ENCODE measurements around the gene TANC2.
A peak's percentile ranks its signal among the peaks of the same experiment; 100 is the strongest.

TANC2 gene

GRCh38 chr17:62965686-62966425 is at the start of gene TANC2:
TSS of gene TANC2 (plus strand) at chr17:62966235. CDS start at chr17:63009560, 43,325 bp downstream.
- peak; percentile 35 to 45 (median 36) for DNase-seq (ENCODE audit: low read depth in 2 of 3, low spot score in 2 of 3)

DNA sequence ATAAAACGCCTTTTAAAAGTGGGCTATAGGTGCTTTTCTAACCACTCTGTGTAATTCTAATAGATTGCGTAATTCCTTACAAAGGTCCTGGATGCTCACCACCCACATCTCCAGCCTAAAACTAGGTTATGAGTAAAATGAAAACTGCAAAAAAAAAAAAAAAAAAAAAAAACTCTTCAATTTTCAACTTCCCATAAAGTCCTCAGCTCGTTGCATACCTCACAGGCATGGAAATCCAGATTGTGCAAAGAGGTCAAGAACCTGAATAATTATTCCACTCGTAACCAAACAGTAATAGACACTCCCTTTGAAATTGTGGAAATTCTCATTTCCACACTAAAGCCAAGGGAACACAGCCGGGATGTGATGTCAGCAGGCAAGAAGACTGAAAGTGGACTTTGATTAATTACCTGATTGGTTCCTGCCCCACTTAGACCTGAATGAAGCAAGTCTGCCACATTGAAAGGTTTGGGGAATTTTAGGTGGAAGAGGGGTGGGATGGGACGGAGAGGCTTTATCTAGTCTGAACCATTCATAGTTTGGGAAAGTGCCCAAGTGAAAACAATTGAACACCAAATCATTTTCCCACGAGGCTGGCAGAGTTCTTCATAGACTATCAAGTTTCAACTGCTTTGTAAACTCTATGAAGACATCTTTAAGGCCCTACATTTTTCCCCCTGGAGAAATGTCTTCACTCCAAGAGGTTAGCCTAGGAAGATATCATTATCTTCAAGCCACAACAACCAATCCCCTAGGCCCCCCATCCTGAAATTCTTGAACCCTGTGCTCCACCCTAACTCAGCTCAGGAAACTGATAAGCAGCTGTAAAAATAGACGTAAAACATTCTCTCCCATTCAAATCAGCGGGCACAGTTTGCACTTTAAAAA is 49.1 kb upstream of the TANC2 start:
- DNase-seq (ENCODE audit: low read depth in 2 of 3, low spot score in 2 of 3) = no peak

GRCh38 chr17:62919388-62919787 is 46.6 kb upstream of the TANC2 start:
- DNase-seq (ENCODE audit: low read depth in 2 of 3, low spot score in 2 of 3) = no peak

DNA sequence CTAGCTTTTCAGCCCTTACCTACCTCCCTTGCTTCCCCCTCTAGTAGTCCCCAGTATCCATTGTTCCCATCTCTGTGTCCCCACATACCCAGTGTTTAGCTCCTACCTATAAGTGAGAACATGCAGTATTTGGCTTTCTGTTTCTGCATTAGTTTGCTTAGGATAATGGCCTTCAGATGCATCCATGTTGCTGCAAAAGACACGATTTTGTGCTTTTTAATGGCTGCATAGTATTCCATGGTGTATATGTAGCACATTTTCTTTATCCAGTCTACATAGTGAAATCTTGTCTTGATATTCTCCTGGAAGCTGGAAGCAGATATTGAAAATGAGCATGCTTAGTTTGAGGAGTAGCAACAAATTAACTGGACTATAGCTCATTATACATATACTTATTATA is 45.7 kb upstream of the TANC2 start:
- DNase-seq (ENCODE audit: low read depth in 2 of 3, low spot score in 2 of 3) = no peak

DNA sequence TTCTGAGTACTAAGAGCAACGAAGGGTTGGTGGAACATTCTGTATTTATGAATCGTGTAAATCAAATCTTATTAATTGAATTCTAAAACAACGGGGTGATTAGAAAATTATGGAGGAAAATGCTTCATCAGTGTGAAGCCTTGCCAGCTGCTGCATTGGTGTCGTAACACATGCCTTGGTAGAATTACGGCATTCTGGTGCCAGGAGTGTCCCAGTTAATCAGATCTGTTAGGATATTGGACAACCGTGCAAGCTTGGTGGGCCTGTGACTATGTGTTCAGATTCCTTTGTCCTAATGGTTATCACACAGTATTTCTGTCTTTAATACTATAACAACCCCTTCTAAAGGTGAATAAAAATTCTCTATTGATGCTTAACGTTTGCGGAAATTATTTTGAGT is 44.2 kb upstream of the TANC2 start:
- no peak for DNase-seq (ENCODE audit: low read depth in 2 of 3, low spot score in 2 of 3)

DNA sequence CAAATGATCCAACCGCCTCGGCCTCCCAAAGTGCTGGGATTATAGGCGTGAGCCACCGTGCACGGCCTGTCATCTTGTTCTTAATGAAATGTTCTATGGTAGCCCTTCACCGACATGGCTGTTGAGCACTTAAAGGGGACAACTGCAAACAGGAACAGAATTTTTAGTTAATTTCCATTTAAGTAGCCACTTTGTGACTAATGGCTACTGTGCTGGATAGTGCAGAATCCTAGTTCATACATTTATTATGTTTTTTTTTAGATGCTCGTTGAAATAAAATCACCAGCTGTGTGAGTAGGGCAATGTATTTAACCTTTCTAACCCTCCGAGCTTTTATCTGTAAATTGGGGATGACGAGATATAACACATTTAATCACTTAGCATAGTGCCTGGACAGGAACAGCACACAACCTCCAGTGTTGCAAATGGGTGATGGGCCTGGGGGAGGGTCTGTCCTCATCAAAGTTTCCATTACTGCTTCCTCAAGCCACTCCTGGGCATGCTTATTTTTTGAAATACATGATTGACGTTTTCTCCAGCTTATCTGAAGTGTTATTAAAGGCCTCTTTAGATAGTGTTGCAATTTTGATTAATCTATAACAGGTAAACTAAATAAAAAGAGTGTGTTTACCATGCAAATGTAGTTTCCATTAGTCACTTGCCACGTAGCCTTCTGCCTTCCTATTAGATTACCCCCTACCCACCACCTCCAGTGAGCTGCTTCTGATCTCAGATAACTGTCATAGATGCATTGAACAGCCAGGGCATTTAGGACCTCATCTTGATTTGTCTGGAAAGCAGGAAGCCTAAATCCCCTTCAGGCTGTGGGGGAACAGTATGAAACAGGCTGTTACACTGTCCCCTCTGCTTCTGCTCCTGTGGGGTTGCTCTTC is 42.5 kb upstream of the TANC2 start:
- no peak for DNase-seq (ENCODE audit: low read depth in 2 of 3, low spot score in 2 of 3)

DNA sequence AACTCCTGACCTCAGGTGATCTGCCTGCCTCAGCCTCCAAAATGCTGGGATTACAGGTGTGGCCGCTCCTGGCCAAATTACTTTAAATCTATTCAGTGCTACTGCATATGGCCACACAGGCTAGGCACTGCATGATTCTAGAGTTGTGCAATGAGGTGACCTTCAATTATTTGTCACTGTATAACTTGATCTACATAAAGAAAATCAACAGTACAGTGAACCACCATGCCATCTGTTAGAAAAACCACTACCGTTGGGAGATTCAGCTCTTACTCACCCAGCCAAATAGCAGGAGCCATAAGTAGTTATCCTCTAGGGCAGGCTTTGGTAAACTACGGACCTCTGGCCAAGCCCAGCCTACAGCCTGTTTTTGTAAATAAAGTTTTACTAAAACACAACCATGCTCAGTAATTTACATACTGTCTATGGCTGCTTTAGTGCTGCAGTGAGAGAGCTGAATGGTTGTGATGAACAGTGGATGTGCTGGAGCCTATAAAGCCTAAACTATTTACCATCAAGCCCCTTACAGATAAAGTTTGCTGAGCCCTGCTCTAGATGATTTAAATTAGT is 40.7 kb upstream of the TANC2 start:
- DNase-seq (ENCODE audit: low read depth in 2 of 3, low spot score in 2 of 3) = no peak

- no peak for DNase-seq (ENCODE audit: low read depth in 2 of 3, low spot score in 2 of 3)
Observed at GRCh38 chr17:62927083-62927482, 39.0 kb upstream of the TANC2 start.

GRCh38 chr17:62929320-62929719 is 36.7 kb upstream of the TANC2 start:
- no peak for DNase-seq (ENCODE audit: low read depth in 2 of 3, low spot score in 2 of 3)

DNA sequence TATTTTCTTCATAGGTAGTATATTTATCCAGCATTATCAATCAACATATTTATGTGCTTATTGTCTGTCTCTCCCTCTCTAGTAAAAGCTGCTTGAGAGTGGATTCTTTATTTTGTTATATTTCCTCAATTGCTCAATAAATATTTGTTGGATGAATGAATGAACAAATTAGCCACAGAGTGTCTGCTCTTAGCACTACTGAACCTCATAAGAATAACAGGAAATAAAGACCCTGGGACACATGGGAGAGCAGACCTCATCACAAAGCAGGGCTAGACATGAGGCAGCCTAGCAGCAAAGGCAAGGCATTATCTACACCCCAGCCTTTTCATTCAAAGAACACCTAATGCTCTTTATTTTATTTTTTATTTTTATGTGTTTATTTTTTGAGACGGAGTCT is 34.9 kb upstream of the TANC2 start:
- no peak for DNase-seq (ENCODE audit: low read depth in 2 of 3, low spot score in 2 of 3)

GRCh38 chr17:62933501-62934385 is 32.3 kb upstream of the TANC2 start:
- DNase-seq (ENCODE audit: low read depth in 2 of 3, low spot score in 2 of 3) = no peak

GRCh38 chr17:62935098-62935497 is 30.9 kb upstream of the TANC2 start:
- no peak for DNase-seq (ENCODE audit: low read depth in 2 of 3, low spot score in 2 of 3)

GRCh38 chr17:62935523-62935922 is 30.5 kb upstream of the TANC2 start:
- DNase-seq (ENCODE audit: low read depth in 2 of 3, low spot score in 2 of 3) = no peak

DNA sequence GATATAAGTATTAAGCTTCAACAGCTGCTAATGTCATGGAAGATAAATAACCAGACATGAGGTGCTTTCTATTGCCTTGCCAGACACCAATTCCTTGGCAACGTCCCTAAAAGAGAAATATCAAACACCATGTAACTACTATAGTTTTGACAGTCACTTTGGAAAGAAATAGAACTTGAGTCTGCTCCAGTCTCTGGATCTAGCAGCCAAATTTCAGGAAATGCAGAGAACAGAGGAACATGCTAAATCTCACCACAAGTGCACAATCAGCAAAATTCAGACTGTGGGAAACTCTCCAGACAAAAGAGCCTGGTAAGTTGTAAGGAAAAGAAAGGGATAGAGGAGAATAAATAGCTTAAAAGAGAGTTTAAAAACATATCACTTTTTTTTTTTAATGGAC is 28.4 kb upstream of the TANC2 start:
- no peak for DNase-seq (ENCODE audit: low read depth in 2 of 3, low spot score in 2 of 3)

- DNase-seq (ENCODE audit: low read depth in 2 of 3, low spot score in 2 of 3) = no peak
Observed at GRCh38 chr17:62941358-62941991, 24.6 kb upstream of the TANC2 start.

- no peak for DNase-seq (ENCODE audit: low read depth in 2 of 3, low spot score in 2 of 3)
Observed at GRCh38 chr17:62948370-62948769, 17.7 kb upstream of the TANC2 start.

DNA sequence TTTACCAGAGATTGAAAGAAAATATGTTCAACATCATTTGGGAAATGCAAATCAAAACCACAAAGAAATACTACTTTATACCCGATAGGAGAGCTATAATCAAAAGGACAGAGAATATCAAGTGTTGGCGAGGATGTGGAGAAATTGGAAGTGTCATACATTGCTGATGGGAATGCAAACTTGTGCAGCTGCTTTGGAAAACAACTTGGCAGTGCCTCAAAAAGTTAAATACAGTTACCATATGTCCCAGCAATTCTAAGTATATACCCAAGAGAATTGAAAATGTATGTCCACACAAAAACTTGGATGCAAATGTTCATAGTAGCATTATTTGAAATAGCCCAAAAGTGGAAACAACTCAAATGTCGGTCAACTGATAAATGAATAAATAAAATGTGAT is 17.0 kb upstream of the TANC2 start:
- DNase-seq (ENCODE audit: low read depth in 2 of 3, low spot score in 2 of 3) = no peak

- DNase-seq (ENCODE audit: low read depth in 2 of 3, low spot score in 2 of 3) = no peak
Observed at GRCh38 chr17:62950067-62950466, 16.0 kb upstream of the TANC2 start.

DNA sequence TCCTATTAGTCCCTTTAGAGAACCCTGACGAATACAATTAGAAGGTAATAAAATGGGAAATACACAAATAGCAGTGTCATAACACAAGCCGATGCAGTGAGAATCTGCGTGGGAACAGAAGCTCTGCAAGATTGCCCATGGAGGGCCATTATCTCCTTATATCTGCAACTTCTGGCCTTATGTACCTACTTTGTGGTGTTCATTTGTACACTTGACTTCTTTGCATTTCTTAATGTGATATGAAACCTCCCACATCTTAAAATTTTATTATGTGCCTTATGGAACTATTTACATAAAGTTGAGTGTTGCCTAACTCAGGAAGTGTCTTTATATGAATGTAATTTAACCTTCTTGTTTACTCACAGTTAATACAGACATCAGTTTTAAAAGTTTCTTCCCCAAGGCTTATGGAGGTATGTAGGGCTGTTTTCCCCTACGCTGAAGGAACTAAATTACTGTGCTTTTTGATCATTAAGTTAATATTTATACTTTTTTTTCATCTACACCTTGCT is 10.1 kb upstream of the TANC2 start:
- no peak for DNase-seq (ENCODE audit: low read depth in 2 of 3, low spot score in 2 of 3)
